GDM1 (cell line): ENCODE measurements around the gene ABCD1.
"Not testable (repeated sequence)": the region's sequence is repeated elsewhere in the genome, so short reads cannot be mapped to it uniquely, and the experiment has no call there.

Source experiments
- DNase-seq: peaks from one replicate; lab custom pipeline; 2025; lab: John Stamatoyannopoulos, UW

The ABCD1 gene

DNA sequence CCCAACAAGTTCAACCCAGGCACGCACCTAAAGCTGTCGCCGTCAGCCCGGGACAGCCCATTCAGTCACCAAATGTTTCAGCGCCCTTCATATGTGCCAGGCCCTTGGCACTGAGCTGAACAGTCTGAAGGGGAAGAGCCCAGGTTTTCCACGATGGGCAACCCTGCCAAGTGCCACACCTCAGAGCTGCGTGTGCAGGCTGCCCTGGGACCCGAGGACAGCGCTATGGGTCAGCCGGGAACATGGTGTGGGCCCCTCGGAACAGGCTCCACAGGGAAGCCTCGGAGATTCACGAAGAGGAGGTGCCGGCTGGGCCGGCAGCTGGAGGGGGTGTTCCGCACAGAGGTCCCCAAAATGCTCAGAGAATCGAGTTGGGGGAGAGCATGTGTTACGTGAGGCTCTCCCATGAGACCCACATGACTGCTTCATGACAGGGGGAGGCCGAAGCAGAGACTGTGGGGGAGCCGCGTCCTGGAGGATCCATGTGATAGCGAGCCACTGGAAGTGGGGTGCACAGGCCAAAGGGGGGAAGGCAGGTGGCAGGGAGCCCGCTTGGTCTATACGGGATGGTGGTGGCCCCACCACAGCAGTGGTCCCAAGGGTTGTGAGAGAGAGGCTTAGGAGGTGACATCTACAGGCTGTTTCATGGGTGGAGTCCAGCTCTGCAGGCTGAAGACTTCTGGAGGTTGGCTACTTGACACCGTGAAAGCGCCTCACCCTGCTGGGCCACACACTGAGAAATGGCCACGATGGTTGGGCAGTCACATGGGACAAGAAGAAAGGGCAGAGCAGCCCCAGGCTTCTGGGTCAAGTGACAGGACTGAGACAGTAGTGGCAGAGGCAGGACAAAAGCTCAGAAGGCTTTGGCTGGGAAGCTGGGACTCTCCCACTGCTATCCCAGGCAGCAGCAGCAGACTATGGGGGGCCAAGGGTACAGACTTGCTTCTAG lies 14.7 kb upstream of the ABCD1 start:
- no peak for DNase-seq

DNA sequence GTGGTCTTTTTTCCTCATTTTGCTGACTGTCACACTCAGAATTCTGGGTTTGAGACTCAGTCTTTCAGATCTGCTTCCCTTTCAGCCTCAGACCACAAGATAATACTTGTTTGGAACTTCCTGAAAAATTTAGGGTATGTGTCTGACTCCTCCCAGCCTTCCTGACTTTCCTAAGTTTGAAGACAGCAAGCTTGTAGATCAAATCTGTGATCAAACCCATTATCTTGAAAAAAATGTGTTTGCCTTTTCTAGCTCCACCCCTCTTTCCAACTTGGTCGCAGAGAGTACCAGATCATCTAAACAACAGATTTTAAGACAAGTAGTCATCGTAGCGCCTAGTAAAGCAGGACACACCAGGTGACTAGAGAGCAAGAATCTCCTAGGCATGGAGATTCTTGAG lies 10.4 kb upstream of the ABCD1 start:
- no peak for DNase-seq

DNA sequence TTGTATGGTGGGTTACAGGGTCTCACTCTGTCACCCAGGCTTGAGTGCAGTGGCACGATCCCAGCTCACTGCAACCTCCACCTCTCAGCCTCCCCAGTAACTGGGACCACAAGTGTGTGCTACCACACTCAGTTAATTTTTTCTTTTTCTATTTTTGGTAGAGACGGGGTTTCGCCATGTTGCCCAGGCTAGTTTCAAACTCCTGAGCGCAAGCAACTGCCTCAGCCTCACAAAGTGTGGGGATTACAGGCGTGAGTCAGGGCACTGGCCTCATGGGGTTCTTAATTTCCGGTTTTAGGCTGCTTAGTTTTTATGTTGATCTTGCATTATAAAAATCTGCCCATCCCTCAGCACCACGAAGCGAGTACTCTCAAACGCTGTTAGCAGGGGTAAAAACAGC lies 7.2 kb upstream of the ABCD1 start:
- no peak for DNase-seq

- no peak for DNase-seq
These were observed 5.4 kb upstream of the ABCD1 start for GRCh38 chrX:153719238-153719637.

GRCh38 chrX:153719701-153720100 lies 5.0 kb upstream of the ABCD1 start:
- DNase-seq = no peak

DNA sequence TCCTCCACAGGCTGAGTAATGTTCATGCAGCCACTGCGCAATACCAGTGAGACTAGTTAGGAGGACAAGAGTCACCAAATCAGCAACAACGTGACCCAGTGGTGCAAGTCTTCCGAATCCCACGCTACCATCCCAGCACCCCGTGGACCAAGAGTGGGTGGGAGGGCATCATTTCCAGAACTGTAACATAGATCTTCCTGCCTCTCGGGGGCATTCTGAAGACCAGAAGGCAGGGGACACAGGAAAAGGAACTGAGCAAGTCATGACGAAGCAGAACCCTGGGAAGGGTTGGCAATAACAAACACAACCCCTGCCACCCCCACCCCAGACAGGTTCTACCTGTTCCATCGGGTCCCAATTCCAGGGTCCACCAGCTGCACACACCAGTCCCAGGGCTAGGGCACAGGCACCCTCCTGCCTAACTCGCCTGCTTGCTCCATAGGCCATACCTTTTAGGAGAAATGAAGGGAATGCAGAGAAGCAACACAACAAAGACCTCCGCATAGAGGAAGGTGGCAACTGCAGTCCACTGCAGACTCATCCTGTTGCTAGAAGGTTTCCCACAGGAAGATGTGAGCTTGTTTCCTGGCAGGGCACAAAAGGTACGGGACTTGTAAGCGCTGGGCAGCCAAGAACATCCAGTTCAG lies 1.8 kb upstream of the ABCD1 start:
- DNase-seq = no peak

GRCh38 chrX:153723351-153724251 lies 1.1 kb upstream of the ABCD1 start:
- DNase-seq = no peak

DNA sequence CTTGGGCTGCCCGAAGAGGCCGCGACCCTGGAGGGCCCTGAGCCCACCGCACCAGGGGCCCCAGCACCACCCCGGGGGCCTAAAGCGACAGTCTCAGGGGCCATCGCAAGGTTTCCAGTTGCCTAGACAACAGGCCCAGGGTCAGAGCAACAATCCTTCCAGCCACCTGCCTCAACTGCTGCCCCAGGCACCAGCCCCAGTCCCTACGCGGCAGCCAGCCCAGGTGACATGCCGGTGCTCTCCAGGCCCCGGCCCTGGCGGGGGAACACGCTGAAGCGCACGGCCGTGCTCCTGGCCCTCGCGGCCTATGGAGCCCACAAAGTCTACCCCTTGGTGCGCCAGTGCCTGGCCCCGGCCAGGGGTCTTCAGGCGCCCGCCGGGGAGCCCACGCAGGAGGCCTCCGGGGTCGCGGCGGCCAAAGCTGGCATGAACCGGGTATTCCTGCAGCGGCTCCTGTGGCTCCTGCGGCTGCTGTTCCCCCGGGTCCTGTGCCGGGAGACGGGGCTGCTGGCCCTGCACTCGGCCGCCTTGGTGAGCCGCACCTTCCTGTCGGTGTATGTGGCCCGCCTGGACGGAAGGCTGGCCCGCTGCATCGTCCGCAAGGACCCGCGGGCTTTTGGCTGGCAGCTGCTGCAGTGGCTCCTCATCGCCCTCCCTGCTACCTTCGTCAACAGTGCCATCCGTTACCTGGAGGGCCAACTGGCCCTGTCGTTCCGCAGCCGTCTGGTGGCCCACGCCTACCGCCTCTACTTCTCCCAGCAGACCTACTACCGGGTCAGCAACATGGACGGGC lies 579 bp downstream of the ABCD1 start:
- DNase-seq = no peak

DNA sequence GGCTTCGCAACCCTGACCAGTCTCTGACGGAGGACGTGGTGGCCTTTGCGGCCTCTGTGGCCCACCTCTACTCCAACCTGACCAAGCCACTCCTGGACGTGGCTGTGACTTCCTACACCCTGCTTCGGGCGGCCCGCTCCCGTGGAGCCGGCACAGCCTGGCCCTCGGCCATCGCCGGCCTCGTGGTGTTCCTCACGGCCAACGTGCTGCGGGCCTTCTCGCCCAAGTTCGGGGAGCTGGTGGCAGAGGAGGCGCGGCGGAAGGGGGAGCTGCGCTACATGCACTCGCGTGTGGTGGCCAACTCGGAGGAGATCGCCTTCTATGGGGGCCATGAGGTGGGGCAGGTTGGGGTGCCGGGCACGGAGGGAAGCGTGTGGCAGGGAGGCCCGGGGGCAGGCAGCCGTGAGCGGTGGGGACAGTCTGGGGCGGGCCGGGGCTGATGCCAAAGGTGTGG lies 1.2 kb downstream of the ABCD1 start:
- no peak for DNase-seq

- no peak for DNase-seq
These were observed 1.8 kb downstream of the ABCD1 start for GRCh38 chrX:153726286-153727122.

GRCh38 chrX:153727123-153727931 lies 2.7 kb downstream of the ABCD1 start:
- no peak for DNase-seq

DNA sequence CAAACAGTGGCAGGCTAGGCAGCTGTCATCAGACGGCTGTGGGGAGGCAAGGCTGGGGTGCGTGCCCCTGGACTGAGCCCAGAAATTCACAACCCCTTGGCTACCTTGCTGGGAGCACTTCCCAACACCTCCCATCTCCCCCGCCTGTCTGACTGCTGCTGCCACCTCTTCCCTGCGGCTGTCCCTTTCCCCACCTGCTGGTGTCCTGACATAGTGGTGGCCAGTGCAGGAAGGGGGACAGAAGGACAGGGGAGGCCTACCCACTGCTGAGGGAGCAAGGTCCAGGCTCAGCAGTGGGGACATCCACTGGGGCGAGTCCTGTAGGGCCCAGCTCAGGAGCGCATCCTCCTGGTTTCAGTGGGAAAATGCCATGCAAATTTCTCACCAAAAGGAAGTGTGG lies 3.4 kb downstream of the ABCD1 start:
- no peak for DNase-seq

DNA sequence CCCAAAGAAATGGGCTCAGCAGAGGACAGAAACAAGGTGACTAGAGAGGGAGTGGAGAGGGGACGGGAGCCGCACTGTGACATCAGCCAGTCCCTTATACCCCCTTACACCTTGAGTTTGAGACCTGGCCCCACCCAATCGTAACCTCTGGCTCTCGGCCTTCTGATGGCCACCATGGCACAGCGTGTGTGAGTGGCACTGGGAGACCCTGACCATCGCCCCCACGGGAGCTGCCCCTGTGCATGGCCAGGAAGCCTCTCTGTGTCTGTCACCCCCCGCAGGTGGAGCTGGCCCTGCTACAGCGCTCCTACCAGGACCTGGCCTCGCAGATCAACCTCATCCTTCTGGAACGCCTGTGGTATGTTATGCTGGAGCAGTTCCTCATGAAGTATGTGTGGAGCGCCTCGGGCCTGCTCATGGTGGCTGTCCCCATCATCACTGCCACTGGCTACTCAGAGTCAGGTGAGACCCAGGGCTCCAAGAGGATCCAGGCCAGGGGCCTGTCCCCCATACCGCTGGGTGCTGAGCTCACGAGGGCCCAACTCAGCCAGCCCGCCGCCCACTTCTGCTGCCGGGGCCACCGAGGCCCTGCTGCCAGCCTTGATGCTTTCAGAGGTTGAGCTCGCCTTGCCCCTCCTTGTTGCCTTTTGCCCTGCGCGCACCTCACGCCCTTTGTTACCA lies 4.4 kb downstream of the ABCD1 start:
- DNase-seq = no peak

DNA sequence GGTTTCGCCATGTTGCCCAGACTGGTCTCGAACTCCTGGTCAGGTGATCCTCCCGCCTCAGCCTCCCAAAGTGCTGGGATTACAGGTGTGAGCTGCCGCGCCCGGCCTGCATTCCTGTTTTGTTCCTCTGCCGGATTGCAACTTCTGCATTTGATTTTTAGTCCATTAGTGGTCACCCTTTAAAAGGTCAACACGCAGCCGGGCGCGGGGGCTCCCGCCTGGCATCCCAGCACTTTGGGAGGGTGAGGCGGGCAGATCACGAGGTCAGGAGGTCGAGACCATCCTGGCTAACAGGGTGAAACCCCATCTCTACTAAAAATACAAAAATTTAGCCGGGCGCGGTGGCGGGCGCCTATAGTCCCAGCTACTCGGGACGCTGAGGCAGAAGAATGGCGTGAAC lies 5.5 kb downstream of the ABCD1 start:
- not testable (repeated sequence) for DNase-seq

DNA sequence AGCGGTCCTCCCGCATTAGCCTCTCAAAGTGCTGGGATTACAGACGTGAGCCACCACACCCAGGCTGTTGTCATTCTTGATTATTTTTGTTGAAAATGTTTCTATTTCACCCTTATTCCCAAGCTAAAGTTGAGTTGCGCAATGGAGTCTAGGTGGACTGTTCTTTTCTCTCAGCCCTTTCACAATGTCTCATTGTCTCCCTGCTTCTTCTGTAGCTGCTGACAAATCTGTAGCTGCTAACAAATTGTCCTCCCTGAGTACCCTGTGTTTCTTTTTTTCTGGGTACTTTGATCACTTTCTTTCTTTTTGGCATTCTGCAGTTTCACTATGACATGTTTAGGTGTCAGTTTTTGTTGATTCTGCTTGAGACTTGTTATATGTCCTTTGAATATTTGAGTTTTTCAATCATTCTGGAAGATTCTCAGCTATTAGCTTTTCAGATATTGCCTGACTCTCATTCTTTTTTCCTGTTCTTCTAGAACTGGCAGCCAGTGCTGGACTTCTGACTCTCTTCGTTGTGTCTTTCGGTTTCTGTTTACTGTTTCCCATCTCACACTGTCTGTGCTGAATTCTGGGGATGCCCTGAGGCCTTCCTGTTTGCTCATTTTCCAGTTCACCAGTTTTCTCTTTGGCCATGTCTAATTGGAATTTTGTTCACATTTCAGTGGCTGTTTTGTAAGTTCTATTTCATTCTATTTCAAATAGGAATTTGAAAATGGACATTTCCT lies 6.6 kb downstream of the ABCD1 start:
- no peak for DNase-seq

DNA sequence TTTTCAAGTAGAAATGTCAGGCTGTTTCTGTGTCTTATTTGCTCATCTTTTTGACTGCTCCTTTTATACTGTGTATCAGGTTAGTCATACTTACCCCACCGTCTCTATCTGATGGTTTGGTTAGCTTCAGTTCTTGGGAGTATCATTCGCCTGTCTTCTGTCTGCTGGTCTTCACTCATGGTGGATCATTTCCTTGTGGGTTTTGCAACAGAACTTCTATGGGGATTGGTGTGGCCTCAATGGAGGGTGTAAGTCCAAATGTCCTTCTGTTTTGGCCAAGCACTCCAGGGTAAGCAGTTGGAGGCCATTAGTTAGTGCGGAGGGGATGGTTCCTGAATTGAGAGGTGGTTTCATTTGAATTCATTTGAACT lies 7.2 kb downstream of the ABCD1 start:
- DNase-seq = no peak

- no peak for DNase-seq
These were observed 7.7 kb downstream of the ABCD1 start for GRCh38 chrX:153732401-153732800.

GRCh38 chrX:153733651-153734240 lies 9.1 kb downstream of the ABCD1 start:
- no peak for DNase-seq
